Stimulated activated CD4-positive, alpha-beta T cell treated with anti-CD3 and anti-CD28 coated beads, Interleukin-15, amount 100 ng/mL, for 1 hour (primary cell): Measurements from ENCODE around the gene ZNF138.

Experiments
- DNase-seq, 2 donors: peaks; one replicate each; pipeline ENCODE4 v3.0.0-alpha.2; 2020; ENCODE audit warnings: low read depth in 1 of 2, low spot score in 1 of 2

ZNF138 gene

GRCh38 chr7:64874562-64875250 lies 80.5 kb downstream of the ZNF138 start:
- no peak for DNase-seq

DNA sequence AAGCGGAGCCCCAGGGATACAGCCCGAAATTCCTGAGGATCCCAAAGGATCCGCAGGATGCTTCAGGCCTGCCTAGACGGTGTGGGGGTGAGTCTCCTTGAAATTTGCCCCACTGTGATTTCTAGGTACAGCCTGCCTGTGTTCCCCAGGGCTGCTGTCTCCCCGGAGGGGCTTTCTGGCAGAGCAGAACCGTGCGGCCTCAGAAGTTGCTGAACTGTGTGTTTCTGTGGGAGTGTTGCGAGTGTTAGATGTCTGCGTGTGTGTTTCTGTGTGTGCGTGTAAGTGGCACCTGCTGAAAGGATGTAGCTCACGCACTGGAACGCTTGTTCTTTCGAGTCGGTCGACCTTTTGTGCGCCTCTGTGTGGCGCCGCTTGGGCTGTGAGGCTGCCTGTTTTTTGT lies 81.0 kb downstream of the ZNF138 start:
- DNase-seq = no peak

- DNase-seq = no peak
These were observed 81.6 kb downstream of the ZNF138 start for GRCh38 chr7:64875658-64876406.

- DNase-seq = peak in 1 of 2 donors; percentile 58
These were observed 82.8 kb downstream of the ZNF138 start for GRCh38 chr7:64876792-64877713.

DNA sequence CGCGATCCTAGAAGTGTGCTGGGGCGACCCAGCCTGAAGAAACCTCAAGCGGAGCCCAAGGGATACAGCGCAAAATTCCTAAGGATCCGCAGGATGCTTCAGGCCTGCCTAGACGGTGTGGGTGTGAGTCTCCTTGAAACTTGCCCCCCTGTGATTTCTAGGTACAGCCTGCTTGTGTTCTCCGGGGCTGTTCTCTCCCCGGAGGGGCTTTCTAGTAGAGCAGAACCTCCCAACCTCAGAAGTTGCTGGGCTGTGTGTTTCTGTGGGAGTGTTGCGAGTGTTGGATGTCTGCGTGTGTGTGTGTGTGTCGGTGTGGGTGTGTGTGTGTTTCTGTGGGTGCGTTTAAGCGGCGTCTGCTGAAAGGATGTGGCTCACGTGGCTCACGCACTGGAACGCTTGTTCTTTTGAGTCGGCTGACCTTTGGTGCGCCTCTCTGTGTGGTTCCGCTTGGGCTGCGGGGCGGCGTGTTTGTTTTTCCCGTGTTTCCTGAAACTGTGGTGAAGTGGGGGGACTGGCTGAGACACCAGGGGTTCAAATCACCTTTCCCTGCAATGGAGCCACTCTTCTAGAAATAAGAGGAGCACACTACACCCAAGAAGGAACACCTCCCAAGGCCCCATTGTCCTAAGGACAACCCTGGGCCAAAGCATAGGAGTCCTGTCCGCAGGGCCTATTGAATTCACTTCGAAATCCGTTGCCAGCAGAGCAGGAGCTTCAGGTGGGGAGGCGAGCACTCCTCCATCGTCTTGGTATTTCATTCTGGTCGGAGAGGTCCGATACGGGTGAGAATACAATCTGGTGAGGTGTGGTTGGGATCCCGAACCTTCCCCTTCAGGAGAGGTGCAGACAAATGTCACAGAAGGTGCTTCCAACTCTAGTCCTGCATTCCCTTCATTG lies 83.7 kb downstream of the ZNF138 start:
- no peak for DNase-seq

- DNase-seq = no peak
These were observed 84.5 kb downstream of the ZNF138 start for GRCh38 chr7:64878684-64879083.

- no peak for DNase-seq
These were observed 85.0 kb downstream of the ZNF138 start for GRCh38 chr7:64879086-64879730.

DNA sequence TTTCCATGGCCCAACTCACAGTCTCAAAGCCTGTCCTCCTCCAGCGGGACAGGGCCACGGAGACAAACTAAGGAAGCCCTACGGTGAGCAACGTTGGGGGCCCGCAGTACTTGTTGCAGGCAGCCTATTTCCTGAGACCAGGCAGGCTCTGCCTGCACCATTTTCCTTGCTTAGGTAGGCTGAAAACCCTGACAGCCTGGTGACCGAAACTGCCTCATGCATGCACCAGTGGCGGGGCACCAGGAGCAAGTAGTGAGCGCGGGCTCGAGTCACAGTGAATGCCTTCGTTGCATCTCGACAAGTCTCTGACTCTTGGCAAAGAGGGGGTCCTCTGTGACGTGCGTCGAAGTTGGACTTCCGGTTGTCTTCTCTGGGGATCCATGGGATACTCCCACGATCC lies 85.6 kb downstream of the ZNF138 start:
- DNase-seq = no peak

DNA sequence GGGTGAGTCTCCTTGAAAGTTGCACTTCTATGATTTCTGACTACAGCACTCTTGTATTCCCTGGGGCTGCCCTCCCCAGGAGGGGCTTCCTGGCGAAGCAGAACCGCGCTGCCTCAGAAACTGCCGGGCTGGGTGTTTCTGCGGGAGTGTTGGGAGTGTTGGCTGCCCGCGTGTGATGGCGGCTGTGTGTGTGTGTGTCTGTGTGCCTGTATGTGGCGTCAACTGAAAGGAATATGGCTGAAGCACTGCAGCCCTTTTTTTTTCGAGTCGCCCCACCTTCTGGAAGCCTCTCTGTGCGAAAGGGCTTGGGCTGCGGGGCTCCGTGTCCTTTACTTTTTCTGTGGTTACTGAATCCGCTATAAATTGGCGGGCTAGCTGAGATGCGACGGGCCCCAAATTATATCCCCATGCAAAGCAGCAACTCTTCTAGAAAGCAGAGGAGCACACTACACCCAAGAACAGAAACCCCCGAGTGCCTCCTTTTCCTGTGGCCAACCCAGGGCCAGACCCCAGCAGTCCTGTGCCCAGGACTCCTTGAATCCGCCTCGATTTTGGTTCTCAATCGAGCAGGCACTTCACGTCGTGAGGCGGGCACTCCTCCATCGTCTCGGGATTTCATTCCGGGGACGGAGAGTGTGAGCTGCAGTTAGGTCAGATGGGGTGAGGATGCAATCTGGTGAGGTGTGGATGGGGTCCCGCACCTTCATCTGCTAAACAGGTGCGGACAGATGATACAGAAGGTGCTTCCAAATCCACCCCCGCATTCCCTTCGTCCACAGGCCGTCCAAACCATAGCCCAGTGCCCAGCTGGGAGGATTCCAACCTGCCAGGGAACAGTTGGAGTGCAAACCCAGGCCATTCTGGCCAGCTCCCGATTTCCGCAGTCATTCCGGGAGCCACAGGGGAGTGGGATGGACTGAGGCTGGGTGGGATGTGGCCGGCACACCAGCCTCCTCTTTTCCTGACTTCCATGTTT lies 86.4 kb downstream of the ZNF138 start:
- no peak for DNase-seq

- DNase-seq = no peak
These were observed 87.4 kb downstream of the ZNF138 start for GRCh38 chr7:64881461-64882287.

DNA sequence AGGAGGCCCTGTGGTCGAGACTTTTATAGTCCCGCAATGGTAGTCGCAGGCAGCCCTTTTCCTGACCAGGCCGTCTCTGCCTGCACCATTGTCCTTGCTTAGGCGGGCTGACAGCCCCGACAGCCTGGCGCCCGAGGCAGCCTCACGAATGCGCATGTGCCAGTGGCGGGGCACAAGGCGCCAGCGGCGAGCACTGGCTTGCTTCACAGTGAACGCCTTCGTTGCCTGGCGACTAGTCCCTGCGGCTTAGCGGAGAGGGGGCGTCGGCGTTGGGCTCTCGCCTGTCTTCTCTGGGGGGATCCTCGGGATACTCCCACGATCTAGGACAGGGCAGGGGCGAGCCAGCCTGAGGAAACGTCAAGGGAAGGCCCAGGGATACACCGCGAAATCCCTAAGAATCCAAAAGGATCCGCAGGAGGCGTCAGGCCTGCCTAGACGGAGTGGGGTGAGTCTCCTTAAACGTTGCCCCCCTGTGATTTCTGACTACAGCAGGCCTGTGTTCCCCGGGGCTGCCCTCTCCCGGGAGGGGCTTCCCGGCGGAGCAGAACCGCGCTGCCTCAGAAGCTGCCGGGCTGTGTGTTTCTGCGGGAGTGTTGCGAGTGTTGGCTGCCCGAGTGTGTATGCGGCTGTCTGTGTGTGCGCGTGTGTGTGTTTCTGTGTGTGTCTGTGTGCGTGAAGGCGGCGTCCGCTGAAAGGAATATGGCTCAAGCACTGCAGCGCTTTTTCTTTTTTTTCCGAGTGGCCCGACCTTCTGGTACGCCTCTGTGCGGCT lies 88.3 kb downstream of the ZNF138 start:
- DNase-seq = no peak
